Measurements from ENCODE around the gene SRC.
"Not testable (repeated sequence)": the region's sequence is repeated elsewhere in the genome, so short reads cannot be mapped to it uniquely, and the experiment has no call there.

The SRC gene

DNA sequence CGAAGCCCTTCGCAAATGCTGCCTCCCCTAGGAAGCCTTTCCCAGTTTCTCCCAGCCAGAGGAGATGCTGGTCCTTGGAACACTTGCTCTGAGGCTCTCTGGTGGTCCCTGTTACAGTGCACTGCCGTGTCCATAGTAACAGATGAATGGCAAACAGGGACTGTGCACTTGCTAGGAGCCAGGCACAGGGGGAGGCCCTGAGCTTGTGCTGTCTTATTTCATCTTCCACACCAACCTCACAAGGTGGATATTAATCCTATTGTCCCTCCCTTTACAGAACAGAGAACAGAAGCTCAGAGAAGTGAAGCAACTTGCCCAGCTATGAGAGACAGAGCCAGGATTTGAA lies 19.0 kb downstream of the SRC start:
- no peak for DNase-seq

DNA sequence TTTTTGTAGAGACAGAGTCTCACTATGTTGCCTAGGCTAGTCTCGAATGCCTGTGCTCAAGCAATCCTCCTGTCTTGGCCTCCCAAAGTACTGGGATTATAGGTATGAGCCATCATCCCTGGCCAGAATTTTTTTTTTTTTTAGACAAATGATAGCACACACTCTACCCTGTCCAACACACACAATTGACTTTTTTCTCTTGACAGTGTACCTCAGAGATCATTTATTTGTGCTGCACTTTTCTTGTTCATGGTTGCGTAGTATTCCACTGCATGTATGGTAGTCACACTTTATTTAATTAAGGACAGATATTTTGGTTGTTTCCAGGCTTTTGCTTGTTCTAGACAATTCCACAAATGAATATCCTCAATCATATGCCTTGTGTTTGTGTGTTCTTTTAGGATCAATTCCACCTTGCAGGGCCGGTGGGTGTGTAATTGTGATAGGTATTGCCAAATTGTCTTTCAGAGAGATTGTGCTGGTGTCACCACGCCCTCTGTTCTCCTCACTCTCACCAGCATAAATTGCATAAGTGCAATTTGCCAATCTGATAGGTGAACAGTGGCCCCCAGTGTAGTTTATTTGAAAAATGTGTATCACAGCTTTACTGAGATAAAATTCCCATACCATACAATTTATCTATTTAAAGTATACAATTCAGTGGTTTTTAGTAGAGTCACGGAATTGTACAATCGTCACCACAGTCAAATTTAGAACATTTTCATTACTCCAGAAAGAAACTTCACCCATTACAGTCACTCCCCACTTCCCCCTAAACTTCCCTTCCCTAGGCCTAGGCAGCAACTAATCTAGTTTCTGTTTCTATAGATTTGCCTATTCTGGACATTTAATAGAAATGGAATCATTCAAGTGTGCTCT lies 20.1 kb downstream of the SRC start:
- no peak for DNase-seq

DNA sequence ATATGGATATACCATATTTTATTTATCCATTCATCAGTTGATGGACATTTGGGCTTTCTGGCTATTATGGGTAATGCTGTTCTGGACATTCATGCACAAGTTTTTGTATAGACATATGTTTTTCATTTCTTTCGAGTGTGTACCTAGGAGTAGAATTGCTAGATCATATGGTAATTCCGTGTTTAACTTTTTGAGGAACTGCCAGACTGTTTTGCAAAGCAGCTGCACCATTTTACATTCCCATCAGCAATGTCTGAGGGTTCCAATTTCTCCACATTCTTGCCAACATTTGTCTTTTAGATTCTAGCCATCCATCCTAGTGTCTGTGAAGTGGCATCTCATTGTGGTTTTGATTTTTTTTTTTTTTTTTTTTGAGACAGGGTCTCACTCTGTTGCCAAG lies 20.8 kb downstream of the SRC start:
- DNase-seq = no peak

DNA sequence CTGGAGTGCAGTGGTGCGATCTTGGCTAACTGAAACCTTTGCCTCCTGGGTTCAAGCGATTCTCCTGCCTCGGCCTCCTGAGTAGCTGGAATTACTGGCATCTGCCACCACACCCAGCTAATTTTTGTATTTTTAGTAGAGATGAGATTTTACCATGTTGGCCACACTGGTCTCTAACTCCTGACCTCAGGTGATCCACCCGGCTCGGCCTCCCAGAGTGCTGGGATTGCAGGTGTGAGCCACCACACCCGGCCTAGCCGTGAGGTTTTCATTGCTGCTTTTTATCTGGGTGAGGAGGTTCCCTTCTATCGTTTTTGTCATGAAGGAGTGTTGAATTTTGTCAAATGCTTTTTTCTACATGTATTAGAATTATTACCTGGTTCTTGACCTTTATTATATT lies 23.9 kb downstream of the SRC start:
- DNase-seq = no peak

DNA sequence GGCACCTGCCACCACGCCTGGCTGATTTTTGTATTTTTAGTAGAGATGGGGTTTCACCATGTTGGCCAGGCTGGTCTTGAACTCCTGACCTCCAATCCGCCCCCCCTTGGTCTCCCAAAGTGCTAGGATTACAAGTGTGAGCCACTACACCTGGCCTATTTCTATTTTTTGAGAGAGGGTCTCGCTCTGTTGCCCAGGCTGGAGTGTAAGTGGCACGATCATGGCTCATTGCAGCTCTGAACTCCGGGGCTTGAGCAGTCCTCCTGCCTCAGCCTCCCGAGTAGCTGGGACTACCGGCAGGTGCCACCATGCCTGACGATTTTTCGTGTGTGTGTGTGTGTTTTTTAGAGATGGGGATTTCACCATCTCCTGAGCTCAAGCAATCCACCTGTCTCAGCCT lies 25.9 kb downstream of the SRC start:
- DNase-seq = not testable (repeated sequence)

DNA sequence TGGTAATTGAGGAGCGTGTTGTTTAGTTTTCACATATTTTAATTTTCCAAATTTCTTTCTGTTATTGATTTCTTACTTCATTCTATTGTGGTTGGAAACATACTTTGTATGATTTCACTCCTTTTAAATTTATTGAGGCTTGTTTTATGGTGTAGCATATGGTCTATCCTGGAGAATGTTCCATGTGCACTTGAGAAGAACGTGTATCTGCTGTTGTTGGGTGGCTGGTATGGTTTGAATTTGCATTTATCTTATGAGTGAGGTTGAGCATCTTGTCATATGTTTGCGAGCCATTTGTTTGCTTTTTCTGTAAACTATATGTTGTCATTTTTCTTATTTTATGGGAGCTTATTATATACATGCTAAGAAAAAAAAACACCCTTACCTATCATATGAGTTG lies 26.5 kb downstream of the SRC start:
- DNase-seq = no peak

DNA sequence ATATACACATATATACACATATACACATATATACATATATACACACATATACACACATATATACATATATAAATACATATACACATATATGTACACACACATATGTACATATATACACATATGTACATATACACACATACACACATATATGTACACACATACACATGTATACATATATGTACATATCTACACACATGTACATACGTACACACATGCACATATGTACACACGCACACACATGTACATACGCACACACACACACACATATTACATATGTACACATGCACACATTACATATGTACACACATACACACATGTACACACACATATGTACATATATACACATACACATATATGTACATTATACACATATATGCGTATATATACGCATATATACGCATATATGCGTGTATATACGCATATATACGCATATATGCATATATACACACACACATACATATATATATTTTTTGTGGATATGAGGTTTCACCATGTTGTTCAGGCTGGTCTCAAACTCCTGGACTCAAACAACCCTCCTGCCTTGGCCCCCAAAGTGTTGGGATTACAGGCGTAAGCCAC lies 27.2 kb downstream of the SRC start:
- no peak for DNase-seq

DNA sequence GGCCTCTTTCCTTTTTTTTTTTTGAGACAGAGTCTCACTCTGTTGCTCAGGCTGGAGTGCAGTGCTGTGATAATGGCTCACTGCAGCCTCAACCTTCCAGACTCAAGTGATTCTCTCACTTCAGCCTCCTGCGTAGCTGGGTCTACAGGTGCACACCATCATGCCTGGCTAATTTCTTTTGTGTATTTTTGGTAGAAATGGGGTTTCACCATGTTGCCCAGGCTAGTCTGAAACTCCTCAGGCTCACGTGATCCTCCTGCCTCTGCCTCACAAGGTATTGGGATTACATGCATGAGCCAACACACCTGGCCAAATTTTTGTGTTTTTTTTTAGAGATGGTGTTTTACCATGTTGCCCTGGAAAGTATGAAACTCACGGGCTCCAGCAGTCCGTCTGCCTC lies 29.3 kb downstream of the SRC start:
- no peak for DNase-seq

DNA sequence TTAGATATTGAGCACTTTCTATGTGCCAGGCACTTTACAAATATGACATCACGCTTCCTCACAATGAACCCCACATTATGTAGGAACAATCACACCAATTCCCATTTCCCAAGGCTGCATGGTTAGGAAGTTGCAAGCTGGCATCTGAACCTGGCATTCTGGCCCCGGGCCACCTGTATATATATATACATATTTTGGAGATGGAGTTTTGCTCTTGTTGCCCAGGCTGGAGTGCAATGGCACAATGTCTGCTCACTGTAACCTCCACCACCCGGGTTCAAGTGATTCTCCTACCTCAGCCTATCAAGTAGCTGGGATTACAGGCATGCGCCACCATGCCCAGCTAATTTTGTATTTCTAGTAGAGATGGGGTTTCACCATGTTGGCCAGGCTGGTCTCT lies 30.4 kb downstream of the SRC start:
- DNase-seq = no peak

DNA sequence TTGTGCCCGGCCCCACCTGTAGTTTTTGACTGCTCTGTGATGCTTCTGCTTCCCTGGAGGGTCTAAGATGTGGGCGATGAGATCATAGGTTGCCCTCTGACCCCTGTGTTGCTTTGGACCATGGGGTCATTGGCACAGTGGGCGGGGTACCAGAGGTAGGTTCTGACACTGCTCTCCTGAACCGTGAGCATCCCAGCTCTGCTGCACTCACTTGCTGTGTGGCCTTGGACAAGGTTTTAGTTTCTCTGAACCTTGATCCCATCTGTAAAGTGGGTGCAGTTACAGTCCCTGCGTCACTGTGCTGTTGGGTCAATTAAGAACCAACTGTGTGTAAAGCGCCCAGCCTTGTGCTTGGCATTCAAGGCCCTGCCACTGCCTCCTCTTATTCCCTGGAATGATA lies 30.9 kb downstream of the SRC start:
- no peak for DNase-seq

DNA sequence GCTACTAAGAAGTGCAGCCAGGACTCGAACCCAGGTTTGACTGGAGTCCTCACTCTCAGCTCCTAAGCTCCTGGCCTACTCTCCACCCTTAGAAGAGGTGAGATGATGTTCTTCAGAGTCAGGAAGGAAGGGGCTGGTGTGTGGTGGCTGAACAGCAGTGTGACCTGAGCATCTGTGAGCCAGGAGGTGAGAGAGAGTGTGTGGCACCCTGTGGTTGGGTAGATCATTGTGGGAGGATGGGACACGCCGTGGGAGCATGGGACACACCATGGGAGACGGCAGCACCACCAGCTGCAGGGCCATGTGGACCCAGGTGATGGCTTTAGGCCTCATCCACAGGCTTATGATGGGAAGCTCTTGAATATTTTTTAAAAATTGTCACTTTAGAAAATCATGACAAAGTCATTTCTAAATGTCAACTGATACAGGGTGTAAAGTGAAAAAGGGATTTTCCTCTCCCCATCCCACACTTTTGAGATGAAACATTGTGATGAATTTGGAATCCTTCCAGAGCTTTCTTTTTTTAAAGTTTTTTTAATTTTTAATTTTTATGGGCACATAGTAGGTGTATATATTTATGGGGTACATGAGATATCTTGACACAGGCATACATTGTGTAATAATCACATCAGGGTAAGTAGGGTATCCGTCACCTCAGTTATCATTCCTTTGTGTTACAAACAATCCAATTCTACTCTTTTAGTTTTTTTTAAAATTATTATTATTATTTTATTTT lies 31.6 kb downstream of the SRC start:
- DNase-seq = no peak

DNA sequence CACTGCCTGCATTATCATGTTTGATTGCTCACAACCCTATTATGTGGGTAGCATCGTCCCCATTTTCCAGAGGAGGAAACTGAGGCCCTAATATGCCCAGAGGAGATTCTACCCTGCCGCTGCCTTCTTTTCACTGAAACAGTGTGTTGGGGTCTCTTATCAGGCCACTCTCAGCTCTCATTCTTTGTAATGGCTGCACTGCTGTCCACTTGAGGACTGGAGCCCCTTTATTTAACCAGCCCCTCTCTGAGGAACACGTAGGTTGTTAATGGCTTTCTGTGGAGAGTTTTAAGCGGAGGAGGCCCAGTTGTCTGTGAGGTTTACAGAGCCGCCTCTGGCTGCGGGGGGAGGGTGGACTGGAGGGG lies 32.5 kb downstream of the SRC start:
- DNase-seq = no peak

DNA sequence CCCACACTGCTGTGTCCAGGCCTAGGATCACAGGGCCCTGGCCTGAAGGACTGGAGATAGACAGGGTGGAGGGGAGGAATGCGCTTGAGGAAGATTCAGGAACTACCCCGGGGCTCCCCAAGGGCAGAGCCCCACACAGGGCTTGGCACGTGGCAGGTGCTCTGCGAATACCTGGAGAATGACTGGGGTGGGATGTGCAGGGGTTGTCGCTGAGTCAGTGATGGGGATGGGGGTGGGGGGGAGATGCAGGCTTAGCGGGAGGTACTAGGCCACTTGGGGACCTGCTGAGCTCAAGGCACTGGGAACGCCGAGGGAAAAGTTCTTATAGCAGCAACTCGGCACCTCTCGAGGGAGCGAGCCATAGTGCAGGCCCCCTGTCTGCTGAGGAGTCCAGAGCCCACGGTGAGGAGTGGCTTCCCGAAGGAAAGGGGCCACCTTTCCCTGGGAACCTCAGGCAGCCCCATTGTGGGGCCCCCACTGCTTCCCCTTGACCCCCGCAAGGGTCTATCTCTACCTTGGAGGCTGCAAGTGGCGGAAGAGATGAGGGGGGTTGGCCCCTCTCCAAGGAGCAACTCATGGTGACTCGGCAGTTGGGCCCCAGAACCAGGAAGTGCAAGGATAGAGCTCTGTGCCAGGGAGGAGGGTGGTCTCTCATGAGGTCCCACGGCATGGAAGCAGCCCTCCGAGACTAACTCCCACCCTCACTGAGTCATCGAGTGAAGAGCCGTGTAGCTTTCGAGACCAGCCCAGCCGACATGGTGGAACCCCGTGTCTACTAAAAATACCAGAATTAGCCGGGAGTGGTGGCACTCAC lies 33.1 kb downstream of the SRC start:
- no peak for DNase-seq

DNA sequence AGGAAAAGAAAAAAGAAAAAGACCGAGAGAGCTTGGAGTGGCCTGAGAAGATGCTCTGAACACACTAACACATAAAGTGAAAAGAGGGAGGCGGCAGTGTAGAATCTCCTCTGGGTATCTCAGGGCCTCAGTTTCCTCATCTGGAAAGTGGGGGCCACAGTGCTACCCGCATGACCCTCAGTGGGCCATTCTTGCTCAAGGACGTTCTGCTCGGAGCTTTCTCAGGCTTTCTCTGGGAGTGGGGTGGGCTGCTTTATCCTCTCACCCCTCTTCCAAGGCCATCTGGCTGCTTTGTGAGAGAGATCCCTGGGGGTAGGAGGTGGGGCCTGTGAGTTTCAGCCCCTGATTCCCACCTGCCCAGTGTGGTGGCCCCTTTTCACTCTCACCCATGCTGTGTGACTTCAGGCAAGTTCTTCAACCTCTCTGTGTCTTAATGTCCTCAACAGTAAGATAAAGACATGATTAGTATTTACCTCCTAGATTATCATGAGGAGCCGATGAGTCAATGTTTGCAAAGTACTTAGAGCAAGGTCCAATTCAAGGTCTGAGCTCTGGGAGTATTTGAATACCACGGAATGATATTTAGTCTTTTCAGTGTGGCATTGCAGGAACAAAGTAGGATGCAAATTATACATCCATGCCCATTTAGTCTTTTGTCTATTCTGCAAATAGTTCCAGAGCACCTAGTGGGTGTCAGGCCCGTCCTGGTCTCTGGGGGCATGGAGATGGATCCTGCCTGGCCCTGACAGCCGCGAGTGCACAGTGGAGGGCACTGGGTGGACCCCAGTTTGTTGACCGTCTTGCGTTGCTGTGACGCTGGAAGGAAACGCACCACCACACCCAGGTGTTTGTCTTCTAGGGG lies 34.3 kb downstream of the SRC start:
- DNase-seq = no peak

DNA sequence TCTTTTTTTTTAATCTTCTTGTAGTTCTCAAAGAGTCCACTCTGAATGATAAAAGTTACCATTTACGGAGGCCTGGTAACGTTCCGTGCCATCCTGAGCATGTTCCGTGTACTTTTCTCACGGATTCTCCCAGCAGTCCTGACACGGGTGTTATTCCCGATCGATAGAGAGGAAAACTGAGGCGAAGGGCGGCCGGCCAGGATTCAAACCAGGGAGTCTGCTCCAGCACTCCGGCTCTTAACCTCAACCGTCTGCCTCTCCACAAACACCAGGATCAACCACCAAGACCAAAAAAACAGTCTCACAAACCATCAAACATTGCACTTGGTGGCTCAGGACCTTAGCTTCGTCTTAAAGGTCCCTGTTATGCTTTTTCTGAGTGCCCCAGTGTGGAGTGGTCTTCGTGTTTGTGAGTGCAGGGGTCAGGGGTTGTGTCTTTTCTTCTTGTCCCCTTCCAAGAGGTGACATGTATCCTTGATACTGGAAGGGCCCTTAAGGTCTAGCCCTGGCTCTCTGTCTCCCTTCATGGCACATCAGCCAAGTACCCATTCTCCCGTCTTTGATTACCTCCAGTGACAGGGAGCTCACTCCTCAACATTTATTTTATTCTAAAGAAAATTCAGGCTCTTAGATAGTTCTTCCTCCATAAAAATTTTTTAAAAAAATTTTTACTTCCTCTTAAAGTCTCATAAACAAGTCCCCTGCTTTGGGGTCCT lies 35.1 kb downstream of the SRC start:
- DNase-seq = no peak

DNA sequence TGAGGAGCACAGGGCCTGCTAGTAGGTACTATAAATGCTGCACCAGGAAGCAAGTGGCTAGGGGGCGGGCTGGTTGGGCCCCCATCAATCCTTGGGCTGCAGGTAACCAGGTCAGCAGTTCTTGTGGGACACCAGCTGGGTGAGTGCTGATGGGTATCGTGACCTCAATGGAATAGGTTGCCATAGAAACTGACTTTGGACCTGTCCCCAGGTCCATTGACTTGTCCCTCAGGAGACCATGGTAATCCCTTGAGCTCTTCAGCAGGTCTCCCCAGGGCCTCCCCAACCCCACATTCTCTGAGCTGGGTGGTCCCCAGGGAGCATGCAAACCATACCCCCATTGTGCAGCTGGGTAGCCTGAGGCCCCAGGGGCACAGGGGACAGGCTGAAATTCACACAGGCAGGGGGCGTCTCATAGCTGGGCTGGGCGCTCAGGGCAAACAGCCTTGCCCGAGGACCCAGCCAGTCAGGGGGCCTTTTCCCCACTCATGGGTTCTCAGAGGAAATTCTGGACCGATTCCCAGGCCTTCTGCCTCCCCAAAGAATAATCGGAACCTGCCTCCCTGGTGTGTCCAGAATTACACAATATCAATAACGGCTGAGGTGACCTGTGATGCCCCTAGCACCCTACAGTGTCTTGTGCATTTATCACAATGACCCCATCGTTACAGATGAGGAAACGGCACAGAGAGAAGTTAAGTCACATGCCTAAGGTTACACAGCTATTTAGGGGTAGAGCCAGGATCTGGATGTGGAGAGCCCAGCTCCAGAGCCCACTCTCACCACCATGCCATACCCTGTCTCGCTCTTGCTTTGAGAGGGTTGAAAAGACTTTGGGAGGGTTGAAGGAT lies 35.9 kb downstream of the SRC start:
- DNase-seq = no peak

DNA sequence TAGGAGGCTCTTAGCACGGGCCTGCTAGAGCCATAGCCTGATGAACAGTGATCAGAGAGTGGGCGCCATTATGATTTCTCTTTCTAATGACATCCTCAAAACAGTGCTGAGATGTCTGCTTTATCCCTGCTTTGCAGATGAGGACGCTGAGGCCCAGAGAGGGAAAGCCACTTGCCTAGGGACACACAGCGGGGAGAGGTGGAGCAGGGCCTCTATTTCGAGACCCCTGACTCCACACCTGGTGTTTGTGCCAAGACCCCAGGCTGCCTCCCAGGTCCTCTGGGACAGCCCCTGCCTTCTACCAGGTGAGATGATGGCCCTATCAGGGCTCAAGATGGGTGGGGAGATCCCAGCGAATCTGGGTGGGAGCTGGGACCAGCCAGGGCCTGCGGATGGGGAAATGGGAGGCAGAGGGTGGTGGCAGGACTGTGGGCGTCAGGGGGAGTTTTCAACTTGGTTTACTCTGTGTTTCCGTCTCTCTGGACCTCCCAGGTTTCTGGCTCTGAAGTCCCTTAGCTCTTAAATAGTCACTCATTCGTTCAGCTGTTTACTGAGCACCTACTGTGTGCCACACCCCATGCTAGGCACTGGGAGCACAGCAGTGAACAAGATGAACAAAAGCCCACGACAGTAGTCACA lies 36.7 kb downstream of the SRC start:
- DNase-seq = no peak

DNA sequence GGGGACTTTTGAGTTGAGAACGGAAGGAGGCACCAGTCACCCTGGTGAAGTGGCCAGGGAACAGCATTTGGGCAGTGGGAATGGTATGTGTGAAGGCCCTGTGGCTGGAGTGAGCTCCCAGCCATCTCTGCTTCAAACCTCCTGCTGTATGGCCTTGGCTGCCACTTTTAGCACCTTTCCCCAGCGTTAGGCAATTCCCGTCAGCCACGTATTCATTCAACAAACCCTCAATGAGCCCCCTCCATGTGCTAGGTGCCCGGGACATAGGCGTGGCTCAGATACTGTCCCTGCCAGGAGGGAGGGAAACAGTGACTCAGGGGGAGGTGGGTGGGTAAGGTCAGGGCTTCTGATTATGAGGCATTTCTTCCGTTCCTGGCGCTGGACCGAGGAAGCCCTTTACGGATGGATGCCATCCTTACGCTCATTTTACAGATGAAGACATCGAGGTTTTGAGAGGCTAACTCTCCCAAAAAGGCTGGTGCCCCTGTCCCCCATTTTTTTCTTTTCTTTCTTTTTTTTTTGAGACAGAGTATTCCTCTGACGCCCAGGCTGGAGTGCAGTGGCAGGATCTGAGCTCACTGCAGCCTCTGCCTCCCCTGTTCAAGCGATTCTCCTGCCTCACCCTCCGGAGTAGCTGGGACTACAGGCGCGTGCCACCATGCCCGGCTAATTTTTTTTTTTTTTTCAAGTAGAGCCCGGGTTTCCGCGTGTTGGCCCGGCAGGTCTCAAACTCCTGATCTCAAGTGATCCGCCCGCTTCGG lies 37.5 kb downstream of the SRC start:
- no peak for DNase-seq

DNA sequence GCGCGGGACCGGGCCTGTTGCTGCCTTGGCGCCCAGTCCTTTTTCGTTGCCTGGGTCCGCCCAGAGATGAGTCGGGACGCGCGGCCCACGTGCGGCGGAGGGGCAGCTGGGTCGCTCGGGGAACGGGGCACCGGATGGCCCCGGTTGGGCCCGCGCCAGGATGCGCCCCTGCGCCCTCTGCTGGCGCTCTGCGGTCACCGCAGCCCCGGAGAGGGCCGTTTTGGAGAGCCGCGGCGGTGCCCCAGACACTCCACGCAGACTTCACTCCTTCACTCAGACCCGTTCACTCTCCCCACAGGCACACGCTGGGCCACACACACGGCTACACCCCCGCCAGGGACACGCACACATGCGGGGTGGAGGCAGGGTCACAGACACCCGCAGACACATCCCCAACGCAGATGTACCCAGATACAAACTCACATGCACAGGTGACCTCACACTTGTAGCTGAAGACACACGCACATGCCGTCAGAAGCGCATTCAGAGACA lies 38.8 kb downstream of the SRC start:
- peak; percentile 41 to 69 (median 60) for DNase-seq

All from T-helper 1 cell (primary cell).